HG03280 (cell line): ENCODE measurements around the gene STAU1.
"Not testable (repeated sequence)": the region's sequence is repeated elsewhere in the genome, so short reads cannot be mapped to it uniquely, and the experiment has no call there.

Source experiments
- ATAC-seq: cut with Tn5 transposase; IDR thresholded peaks from one replicate; pipeline ENCODE4 v1.9.1; 2021; ENCODE audit warnings: mild to moderate bottlenecking, moderate library complexity; ENCODE audit not compliant: unreplicated experiment

STAU1 gene

DNA sequence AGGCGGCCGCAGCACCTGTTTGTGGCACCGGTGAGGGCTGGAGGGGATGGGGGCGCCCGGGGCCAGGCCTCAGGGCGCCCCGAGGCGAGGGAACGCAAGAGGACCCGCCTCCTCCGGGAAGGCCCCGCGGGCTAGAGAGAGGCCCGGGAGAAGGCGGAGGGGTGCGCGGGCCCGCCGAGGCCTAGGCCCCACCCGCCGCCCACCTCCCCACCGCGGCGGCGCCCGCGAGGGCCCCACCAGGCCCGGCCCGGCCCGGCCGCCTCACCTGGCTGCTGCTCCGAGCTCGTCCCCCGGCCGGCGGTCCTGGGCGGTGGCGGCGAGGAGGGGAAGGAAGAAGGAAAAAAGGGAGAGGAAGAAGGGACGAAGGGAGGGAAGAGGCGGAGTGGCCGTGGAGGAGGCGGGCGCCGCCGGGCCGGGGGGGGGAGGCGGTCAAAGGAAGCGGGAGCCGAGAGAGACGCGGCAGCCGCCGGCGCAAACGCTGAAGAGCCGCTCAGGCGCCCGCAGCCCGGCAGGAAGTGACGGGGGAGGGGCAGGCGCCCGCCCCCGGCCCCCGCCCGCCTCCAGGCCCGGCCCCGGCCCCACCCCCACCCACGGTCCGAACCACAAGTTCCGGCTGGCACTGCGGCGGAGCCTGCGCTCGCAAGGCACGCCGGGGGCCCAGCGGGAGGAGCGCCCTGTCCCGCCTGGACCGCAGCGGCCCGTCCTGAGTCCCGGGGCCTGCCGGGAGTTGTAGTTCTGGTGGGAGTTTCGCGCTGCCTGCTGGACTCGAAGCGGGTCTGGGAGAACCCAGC lies at the start of gene STAU1:
STAU1 (minus strand) TSS at position 484 of the 791 bp plus-strand sequence. CDS start 22,133 bp downstream, outside the sequence.
- ATAC-seq, result peak; percentile 88

DNA sequence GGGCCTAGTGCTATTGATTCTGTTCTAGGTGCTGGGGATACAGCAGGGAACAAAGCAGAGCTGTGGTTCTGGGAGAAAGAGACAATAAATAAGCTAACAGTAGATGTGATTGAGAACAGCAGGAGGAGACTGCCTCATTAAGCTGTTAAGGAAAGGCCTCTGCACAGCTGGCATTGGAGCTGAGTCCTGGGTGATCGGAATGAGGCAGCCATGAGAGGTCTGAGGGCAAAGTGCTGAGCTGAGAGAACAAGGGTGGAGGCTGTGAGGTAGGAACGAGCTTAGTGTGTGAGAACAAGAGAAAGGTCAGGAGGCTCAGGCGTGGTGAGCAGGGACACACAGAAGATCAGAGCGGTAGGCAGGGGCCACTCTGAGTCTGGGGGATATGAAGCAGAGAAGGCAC lies 49.4 kb upstream of the STAU1 start:
- no peak for ATAC-seq

DNA sequence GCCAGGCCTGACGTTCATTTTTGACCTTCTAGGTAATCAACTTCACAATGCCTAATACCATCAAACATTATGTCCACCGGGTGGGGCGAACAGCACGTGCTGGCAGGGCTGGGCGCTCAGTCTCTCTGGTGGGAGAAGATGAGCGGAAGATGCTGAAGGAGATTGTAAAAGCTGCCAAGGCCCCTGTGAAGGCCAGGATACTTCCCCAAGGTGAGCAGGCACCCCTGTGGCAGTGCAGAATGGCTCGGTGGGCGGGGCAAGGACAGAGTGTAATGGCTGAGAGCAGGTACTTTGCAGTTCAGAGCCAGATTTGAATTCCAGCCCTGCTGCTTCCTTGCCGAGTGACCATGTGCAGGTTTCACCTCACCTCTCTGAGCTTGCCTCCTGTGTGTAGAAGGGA lies 48.2 kb upstream of the STAU1 start:
- ATAC-seq, result no peak

- ATAC-seq, result no peak
These were observed 46.7 kb upstream of the STAU1 start for GRCh38 chr20:49234831-49235230.

- no peak for ATAC-seq
These were observed 45.1 kb upstream of the STAU1 start for GRCh38 chr20:49233226-49233625.

DNA sequence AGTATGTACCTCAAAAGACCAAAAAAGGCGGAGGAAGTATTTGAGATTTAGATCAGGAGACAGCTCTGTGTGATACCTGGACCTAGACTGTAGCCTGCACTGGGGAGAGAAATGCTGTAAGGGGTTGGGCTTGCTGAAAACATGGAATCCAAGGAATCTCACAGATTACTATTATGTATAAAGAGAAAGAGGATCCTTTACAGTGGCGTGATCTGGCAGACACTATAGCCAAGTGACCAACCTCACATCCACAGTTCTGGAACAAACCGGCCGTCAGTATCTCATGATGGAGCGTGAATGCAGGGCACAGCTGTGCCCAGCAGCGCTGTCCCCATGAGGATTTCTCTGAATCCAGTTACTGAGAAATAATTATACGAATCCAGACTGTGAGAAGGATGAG lies 43.3 kb upstream of the STAU1 start:
- ATAC-seq, result no peak

DNA sequence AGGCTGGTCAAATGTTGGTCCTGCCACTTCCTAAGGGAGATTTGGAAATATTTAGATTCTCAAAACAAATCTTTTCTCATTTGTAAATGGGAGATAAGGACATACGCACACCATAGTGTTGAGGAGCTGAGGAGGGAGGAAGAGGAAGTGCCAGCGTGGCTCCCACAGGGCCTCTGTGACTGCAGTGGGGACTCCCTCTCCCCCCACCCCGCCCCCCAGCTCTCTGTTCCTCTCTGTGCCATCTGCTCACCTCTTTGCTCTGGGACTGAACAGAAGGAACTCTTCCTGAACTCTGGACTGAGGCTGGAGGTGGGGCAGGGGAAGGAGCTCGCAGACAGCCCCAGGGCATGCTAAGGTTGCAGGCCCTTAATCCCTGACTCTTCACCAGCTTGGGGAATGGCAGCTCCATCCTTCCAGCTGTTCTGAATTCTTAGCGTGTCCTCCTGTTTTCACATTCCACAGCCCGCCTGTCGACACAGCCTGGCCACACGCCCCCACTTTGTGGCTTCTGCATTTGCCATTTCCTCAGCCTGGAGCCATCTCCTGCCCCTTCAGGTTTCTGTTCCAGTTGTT lies 42.5 kb upstream of the STAU1 start:
- no peak for ATAC-seq

DNA sequence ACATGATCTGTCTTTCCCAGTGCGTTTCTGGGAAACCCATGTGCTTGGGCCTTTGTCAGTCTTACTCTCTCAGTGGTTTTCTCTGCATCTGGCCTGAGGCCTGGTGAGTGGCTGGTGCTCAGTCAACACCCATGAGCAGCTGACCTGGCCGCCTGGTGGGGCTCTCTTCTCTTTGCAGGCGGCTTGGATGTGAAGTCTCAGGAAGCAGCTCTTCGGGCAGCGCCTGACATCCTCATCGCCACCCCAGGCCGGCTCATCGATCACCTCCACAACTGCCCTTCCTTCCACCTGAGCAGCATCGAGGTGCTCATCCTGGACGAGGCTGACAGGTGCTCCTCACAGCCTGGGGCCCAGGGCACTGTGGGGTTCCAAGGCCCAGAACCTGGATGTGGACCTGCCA lies 41.9 kb upstream of the STAU1 start:
- no peak for ATAC-seq

GRCh38 chr20:49229381-49229780 lies 41.2 kb upstream of the STAU1 start:
- ATAC-seq, result no peak

GRCh38 chr20:49228676-49229075 lies 40.5 kb upstream of the STAU1 start:
- ATAC-seq, result no peak

GRCh38 chr20:49225896-49226295 lies 37.8 kb upstream of the STAU1 start:
- ATAC-seq, result no peak

- ATAC-seq, result peak; percentile 2
These were observed 32.0 kb upstream of the STAU1 start for GRCh38 chr20:49219924-49220831.

DNA sequence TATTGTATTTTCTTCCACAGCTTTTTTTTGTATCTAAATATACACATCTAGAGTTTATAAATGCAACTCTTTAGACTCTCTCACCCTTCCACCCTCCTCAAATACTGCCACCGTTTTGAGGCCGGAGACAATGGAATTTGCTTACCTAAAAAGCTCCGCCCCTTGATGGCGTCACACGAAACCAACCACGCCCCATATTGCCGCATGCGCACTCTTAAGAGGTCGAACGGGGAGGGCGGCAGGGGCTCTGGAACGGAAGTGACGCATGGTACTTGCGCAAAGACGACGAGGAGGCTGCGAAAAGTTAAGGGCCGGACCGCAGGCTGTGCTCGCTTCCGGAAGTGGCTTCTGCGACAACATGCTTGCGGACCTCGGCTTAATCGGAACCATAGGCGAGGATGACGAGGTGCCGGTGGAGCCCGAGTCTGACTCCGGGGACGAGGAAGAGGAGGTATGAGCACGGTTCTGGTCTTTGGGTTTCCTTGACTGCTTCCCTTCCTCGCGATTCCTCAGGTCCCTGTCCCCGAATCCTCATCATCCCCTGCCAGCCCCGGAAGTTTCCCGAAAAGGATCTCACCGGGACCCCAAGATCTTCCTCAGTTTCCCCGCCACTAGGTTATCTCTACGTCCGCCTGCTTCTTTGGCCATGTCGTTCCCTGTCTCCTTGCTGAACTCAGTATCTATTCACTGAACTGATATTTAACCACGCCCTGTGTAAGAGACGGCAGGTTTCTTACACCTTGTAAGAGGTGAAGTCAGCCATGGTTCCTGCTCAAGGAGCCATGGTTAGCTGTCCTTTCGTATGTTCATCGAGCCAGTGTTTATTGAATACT lies 31.2 kb upstream of the STAU1 start, which contains the start of gene DDX27:
DDX27 (plus strand) TSS at position 326 of the 833 bp plus-strand sequence; CDS start at position 359, 33 bp downstream.
- ATAC-seq, result peak; percentile 89

GRCh38 chr20:49218739-49219090 lies 30.6 kb upstream of the STAU1 start:
- ATAC-seq, result not testable (repeated sequence)

- no peak for ATAC-seq
These were observed 29.0 kb upstream of the STAU1 start for GRCh38 chr20:49216991-49217578.

DNA sequence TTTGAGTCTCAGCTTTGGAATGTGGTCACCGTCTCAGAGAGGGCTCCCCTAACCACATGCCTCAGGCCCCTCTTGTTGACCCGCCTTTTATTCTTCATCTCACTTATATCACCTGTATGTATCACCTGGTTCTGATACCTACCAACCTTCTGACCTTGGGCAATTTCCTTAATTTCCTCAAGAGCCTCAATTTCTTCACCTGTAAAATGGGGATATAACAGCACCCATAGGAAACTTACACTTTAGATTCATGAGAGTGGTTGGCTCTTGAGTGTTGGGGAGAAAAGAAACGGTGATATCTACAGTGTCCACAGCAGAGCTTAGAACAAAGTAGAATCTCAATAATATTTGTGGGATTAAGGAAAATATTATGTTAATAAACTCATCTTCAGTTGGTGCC lies 27.1 kb upstream of the STAU1 start:
- ATAC-seq, result no peak

DNA sequence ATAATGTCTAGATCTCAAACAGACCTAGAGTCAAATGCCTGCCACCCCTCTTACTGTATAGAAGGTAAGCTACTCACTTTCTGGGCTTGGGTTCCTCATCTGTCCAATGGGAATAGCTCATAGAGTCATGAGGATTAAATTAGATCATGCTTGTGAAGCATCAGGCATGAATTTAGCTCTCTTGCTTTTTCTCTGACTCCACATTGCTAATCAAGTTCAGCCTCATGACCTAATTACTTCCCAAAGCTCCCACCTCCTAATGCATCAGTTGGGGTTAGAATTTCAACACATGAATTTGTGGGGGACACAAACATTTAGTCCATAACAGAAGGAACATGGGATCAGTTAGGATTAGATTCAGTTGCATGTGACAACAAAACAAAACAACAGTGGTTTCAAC lies 26.4 kb upstream of the STAU1 start:
- ATAC-seq, result no peak

DNA sequence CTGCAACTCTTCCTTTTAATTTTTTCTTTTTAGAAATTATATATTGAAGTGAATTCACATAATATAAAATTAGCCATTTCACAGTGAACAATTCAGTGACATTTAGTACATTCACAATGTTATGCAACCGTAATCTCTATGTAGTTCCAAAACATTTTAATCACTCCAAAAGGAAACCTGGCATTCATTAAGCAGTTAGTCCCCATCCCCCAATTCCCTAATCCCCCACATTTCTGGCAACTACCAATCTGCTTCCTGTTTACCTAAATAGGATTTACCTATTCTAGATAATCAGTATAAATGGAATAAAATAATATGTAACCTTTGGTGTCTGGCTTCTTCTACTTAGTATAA lies 22.6 kb upstream of the STAU1 start:
- ATAC-seq, result no peak

DNA sequence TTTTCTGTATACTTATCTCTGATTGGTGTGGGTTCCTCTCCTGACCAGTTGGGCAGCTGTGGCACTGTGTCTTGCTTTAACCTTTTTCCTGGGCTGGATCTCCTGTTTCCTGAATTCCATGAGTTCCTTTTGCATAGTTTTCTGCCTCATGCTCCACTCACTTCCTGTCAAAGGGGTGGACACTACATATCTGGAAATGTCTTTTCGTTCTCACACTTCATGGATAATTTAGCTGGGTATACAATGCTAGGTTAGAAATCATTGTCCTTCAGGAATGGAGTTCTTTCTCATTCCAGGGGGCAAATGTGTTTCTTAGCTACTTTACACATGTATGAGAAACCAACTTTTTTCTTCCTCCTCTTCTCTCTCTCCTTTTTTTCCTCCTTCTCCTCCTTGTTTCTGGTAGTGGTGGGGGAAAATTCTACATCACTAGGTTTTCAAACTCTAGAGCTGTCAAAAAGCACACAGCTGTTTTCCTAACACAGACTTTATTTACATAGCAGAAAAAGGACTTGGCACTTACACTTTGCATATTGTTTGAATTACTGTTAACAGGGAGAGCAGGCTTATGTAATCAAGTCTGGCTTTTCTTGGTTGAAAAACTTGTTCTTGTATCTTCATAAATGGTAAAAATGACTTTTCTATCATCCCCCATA lies 22.1 kb upstream of the STAU1 start:
- no peak for ATAC-seq

DNA sequence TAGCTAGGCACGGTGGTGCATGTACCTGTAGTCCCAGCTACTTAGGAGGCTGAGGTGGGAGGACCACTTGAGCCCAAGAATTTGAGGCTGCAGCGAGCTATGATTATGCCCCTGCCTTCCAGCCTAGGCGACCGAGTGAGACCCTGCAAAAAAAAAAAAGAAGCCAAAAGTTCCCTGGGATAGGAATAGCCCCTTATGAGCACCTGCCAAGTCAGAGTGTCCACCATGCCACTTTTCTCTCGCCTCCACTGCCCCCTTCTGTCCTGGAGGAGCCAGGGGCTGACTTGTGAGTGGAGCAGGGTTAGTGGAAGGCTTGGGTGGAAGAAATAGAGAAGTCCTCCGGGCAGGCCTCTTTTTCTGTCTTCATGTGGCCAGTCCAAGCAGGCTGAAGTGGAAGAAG lies 18.9 kb upstream of the STAU1 start:
- no peak for ATAC-seq
